SKM-1 treated with dmso at 0.1 percent for 144 hours (cell line): ENCODE results near the gene TPCN2.

ENCODE experiments used
- DNase-seq: peaks from one replicate; lab custom pipeline; 2025; ENCODE audit not compliant: unreplicated experiment; lab: John Stamatoyannopoulos, UW

TPCN2 gene

GRCh38 chr11:69183613-69184012 is 134.9 kb downstream of the TPCN2 start:
- DNase-seq, result no peak
